Urinary bladder (tissue), 4 donors: ENCODE measurements around the gene OXGR1. TPM values are rescaled to one million over a fixed set of nuclear protein-coding genes. Genes with fewer than 3 reads are reported as not detected.

Experiments
- DNase-seq: peaks from one replicate; pipeline ENCODE4 v3.0.0-alpha.2; 2015; ENCODE audit errors: extremely low spot score
- H3K27ac ChIP-seq: one replicate; pipeline ENCODE4 v1.5.1; 2013; ENCODE audit warnings: low read depth, mild to moderate bottlenecking, moderate library complexity
- H3K36me3 ChIP-seq: one replicate; pipeline ENCODE4 v1.6.1; 2013; ENCODE audit warnings: mild to moderate bottlenecking, moderate library complexity; ENCODE audit not compliant: insufficient read depth
- H3K4me1 ChIP-seq: one replicate; pipeline ENCODE4 v1.6.1; 2013; ENCODE audit warnings: mild to moderate bottlenecking, moderate library complexity; ENCODE audit not compliant: insufficient read depth
- H3K4me3 ChIP-seq: one replicate; pipeline ENCODE4 v1.5.1; 2013; ENCODE audit warnings: low read depth, low read length
- WGBS: extraction: QIAGEN DNeasy Blood & Tissue Kit; methylation state at CpG from one replicate; pipeline ENCODE4 v1.1.7; 2013; 5-methylcytosine and 5-hydroxymethylcytosine counted together
- polyA plus RNA-seq: library from polyadenylated mRNA; stranded (reverse); fragments of 200-250 nt; gene quantifications from one replicate; pipeline ENCODE4 v1.2.3, GENCODE V29; 2013
- total RNA-seq: library from RNA; depleted of rRNA; stranded (reverse); fragments of >200 nt; gene quantifications from one replicate; pipeline ENCODE4 v1.2.3, GENCODE V29; 2014
- donor health status: healthy with polysubstance abuse.
- donor health status: healthy.

The OXGR1 gene
- total and polyA plus RNA-seq, 2 donors: 0.51 to 1.1 TPM

GRCh38 chr13:97018029-97018819, 23.9 kb upstream of the OXGR1 start:
- no peak for DNase-seq

GRCh38 chr13:97017322-97017721, 23.0 kb upstream of the OXGR1 start:
- H3K4me1 ChIP-seq: no peaks in the 10 kb centered on the region
- no peak for DNase-seq
- H3K36me3 ChIP-seq: no peaks in the 10 kb centered on the region
- H3K4me3 ChIP-seq: no peak overlapping the region
- H3K27ac ChIP-seq: no peak overlapping the region

More at GRCh38 chr13:97018029-97018819, 23.9 kb upstream of the OXGR1 start:
- WGBS: 16% methylated on average over 13 of the region's 13 CpGs
- H3K4me3 ChIP-seq: no peak overlapping the region
- H3K36me3 ChIP-seq: no peaks in the 10 kb centered on the region
- H3K27ac ChIP-seq: no peak overlapping the region
- no peaks in the 10 kb centered on the region for H3K4me1 ChIP-seq

DNA sequence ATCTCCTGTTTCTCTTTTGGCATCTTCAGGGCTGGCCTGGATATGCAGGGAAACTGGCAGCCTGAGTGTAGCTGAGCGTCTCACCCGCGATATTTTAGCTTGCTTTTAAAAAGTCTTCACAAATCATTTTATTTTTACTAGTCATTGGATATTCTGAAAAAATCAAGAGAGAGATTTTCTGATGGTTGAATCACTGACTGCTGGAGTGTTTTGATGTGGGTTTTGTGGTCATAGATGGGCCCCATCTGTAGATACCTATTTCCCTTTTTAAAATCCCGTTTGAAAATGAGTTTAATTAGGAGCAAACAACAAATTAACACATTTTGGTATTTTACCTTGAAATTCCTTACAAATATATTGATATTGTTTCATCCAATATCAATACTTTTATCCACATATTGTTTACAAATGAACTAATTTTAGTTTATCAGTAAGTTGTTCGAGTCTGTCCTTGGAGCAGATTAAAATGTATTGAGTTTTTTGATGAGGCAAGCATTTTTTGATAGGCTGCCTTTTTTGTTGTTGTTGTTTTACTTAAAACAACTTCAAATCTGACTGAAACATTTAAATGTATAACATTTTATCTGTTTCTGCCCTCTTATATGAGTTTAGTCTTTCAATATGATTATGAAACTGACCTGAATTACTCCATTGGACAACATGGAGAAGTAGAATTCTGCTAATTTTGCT, 21.5 kb upstream of the OXGR1 start:
- no peak overlapping the region for H3K27ac ChIP-seq
- WGBS: 65% methylated on average over 5 of the region's 5 CpGs
- H3K36me3 ChIP-seq: no peaks in the 10 kb centered on the region
- no peak overlapping the region for H3K4me3 ChIP-seq
- H3K4me1 ChIP-seq: no peaks in the 10 kb centered on the region
- no peak for DNase-seq

DNA sequence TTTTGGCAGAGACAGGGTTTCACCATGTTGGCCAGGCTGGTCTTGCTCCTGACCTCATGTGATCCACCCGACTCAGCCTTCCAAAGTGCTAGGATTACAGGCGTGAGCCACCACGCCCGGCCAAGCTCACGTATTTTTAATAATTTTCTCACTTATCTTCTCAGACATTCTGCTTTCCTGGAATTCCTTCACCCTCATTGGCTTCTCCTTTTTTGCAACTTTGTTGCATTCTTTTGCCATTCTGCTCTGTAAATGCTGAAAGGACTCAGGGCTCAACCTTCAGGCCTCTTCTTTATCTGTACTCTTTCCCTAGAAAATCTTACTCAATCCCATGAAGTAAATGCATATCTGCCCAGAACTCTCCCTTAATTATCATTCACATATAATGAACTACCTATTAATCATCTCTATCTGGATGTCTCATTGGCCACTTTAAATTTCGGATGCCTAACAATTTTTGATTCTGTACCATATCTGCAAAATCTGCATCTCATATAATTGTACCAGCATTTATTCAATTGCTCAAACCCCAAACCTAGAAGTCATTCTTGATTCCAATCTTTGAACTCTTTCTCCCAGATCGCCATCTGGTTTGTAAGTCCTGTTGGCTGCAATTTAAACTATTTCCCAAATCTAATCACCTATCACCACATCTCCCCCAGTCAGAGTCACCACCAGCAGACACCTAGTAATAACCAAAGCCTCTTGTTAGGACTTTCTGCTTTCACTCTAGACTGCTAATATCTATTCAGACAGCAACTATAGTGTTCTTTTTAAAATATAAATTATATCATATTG, 18.2 kb upstream of the OXGR1 start:
- 86% methylated on average over 7 of the region's 7 CpGs for WGBS
- no peak overlapping the region for H3K4me3 ChIP-seq

GRCh38 chr13:97011446-97012131, 17.3 kb upstream of the OXGR1 start:
- DNase-seq: no peak
- H3K27ac ChIP-seq: no peak overlapping the region
- WGBS: 82% methylated on average over 5 of the region's 5 CpGs
- no peaks in the 10 kb centered on the region for H3K4me1 ChIP-seq
- no peaks in the 10 kb centered on the region for H3K36me3 ChIP-seq
- H3K4me3 ChIP-seq: no peak overlapping the region

More for the DNA sequence above, 18.2 kb upstream of the OXGR1 start:
- no peaks in the 10 kb centered on the region for H3K36me3 ChIP-seq
- no peak for DNase-seq
- no peak overlapping the region for H3K27ac ChIP-seq
- H3K4me1 ChIP-seq: no peaks in the 10 kb centered on the region

DNA sequence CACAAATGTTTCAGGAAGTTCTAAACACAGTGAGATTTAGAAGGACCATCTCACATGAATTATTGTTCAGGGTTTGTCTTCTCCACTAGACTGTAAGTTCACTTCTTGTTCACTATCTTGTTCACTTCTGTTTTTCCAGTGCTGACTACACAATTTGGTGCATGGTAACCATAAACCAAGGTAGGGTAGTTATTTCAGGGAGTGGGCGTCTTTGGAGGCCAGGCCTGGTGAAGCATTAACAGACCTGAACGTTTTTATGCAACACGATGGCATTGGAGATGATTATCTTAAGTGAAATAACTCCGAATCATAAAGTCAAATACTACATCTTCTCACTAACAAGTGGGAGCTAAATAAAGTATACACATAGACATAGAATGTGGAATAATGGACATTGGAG, 14.4 kb upstream of the OXGR1 start:
- no peak for DNase-seq
- Histone ChIP-seq H3K27ac (no peak overlapping the region), H3K36me3 (no peaks in the 10 kb centered on the region), H3K4me3 (no peak overlapping the region), H3K4me1 (no peaks in the 10 kb centered on the region)
- WGBS: 70% methylated on average over 4 of the region's 4 CpGs

DNA sequence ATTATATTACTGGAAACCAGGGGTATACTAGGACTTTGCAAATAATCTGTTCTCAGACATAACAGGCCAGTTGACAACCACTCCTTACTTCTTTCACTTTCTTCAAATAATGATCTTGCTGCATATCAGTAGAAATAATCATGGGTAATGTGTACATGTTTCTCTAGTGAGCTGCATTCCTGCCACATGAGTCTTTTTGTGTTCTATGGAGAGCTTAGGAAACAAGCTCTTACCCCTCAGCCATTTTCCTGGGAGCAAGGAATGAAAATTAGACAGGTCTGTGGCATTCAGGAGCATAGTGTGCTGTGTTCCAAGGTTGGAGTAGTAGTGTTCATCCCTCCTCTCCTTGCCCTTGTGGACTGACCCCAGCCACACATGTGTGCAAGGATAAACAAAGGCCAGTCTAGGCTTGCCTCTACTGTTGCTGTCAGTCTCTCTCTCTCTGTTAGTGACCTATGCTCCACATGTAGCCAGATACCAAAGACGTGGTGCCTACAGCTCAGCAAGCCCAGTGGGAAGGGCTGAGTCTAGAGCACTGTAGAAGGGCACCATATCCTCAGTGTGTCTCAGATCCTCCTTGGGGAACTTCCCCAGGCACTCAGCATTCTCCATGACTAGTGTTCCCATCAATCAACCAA, 11.5 kb upstream of the OXGR1 start:
- H3K27ac ChIP-seq: no peak overlapping the region
- no peaks in the 10 kb centered on the region for H3K36me3 ChIP-seq
- H3K4me1 ChIP-seq: no peaks in the 10 kb centered on the region
- H3K4me3 ChIP-seq: no peak overlapping the region
- WGBS: 58% methylated on average over 1 of the region's 1 CpG
- DNase-seq: no peak

DNA sequence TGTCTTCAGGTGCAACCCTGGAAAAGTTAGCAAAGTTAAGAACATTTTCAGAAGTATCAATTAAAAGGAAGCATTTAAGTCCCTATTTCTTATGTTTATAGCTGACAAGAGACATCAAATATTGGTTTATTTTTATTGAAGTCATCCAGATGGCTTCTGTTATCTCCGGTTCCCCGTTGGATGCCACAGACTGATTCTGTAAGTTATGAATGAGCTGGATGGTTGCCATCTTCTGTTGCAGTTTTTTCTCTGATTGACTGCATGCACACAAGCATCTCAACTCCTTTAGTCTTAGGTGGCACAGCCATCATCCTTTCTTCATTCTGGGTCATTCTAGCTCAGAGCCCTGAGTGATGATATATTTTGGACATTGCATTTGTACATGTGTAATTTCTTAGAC, 10.6 kb upstream of the OXGR1 start:
- H3K4me3 ChIP-seq: no peak overlapping the region
- no peaks in the 10 kb centered on the region for H3K4me1 ChIP-seq
- no peak overlapping the region for H3K27ac ChIP-seq
- DNase-seq: no peak
- WGBS: 35% methylated on average over 2 of the region's 2 CpGs
- no peaks in the 10 kb centered on the region for H3K36me3 ChIP-seq

GRCh38 chr13:97004096-97004876, 10.0 kb upstream of the OXGR1 start:
- Histone ChIP-seq H3K36me3 (no peaks in the 10 kb centered on the region), H3K27ac (no peak overlapping the region), H3K4me3 (no peak overlapping the region), H3K4me1 (no peaks in the 10 kb centered on the region)
- WGBS: 72% methylated on average over 9 of the region's 9 CpGs
- DNase-seq: no peak

DNA sequence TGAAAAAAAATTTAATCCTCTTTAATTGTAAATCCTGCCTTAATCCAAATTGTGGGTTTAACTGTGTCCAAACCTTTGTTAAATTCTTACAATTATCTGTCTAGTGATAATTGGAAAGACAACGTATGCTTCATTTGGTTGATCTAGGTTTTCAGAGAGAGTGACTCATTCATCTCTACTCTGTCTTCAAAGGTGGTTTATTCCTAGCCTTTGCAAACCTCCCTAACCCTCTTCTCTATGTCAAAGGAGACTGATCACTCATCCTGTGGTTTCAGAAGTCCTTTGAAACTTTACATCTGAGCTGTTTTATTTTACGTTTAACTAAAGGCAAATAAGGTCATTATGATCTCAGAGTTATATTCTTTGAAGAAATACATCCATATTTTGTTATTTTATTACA, 8.8 kb upstream of the OXGR1 start:
- no peaks in the 10 kb centered on the region for H3K36me3 ChIP-seq
- H3K27ac ChIP-seq: no peak overlapping the region
- H3K4me3 ChIP-seq: no peak overlapping the region
- WGBS: 73% methylated on average over 2 of the region's 2 CpGs
- no peak for DNase-seq
- H3K4me1 ChIP-seq: no peaks in the 10 kb centered on the region

DNA sequence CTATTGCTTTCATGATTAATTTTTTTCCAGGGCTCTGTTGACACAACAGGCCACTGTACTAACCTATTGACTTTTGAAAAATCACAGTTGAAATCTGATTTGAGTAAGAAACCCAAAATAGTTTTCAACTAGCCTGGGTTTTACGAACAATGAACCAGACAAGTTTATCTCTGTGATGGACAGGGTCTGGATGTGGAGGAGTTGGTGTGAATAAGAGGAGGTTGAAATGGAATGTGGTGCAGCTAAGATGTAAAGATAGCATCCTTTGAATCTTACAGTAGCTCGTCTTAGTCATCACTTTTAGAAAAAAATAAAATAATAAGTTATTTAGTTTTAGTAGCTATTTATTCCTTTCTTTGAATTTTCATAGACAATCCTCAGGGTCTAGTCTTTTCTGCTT, 8.3 kb upstream of the OXGR1 start:
- Histone ChIP-seq H3K27ac (no peak overlapping the region), H3K36me3 (no peaks in the 10 kb centered on the region), H3K4me3 (no peak overlapping the region), H3K4me1 (no peaks in the 10 kb centered on the region)
- DNase-seq: no peak
- 64% methylated on average over 2 of the region's 2 CpGs for WGBS

- no peak overlapping the region for H3K4me3 ChIP-seq
- H3K36me3 ChIP-seq: no peaks in the 10 kb centered on the region
- no peak overlapping the region for H3K27ac ChIP-seq
- DNase-seq: no peak
- H3K4me1 ChIP-seq: no peaks in the 10 kb centered on the region
- WGBS: 49% methylated on average over 6 of the region's 6 CpGs
These were observed 7.4 kb upstream of the OXGR1 start for GRCh38 chr13:97001636-97002035.
